Esophagus squamous epithelium (tissue), 5 donors: ENCODE measurements around the gene RAB17. TPM values are rescaled to one million over a fixed set of nuclear protein-coding genes. Genes with fewer than 3 reads are reported as not detected.
A peak's percentile ranks its signal among the peaks of the same experiment; 100 is the strongest.

Experiments
- DNase-seq: peaks from one replicate; lab custom pipeline; 2025; lab: John Stamatoyannopoulos, UW
- H3K27ac ChIP-seq, 4 donors: fragments of 200-600 bp; sonication (generic); one replicate each; pipeline ENCODE4 v1.5.1; 2016 to 2019; ENCODE audit warnings: mild to moderate bottlenecking in 1 of 4
- H3K27me3 ChIP-seq, 4 donors: fragments of 200-600 bp; sonication (generic); 1 replicate in 3 of 4; 2 replicates in 1 of 4; pipeline versions ENCODE4 v1.5.1 to v1.6.0; 2017 to 2021; ENCODE audit warnings: antibody characterized with exemption in 1 of 4
- H3K36me3 ChIP-seq, 3 donors: fragments of 200-600 bp; sonication (generic); one replicate each; pipeline ENCODE4 v1.5.1; 2016 to 2019
- H3K4me1 ChIP-seq, 3 donors: fragments of 200-600 bp; sonication (generic); one replicate each; pipeline ENCODE4 v1.5.1; 2017 to 2019
- H3K4me3 ChIP-seq, 4 donors: fragments of 200-600 bp; sonication (generic); 1 replicate in 3 of 4; 2 replicates in 1 of 4; pipeline ENCODE4 v1.5.1; 2016 to 2019; ENCODE audit warnings: mild to moderate bottlenecking in 2 of 4, moderate library complexity in 1 of 4
- H3K9me3 ChIP-seq, 3 donors: fragments of 200-600 bp; sonication (generic); one replicate each; pipeline ENCODE4 v1.5.1; 2016 to 2019
- CTCF ChIP-seq, 6 experiments: fragments of 450-650 bp in 4 of 6; fragments of 200-600 bp in 2 of 6; sonication (generic) in 2 of 6; IDR thresholded peaks; one replicate each; pipeline ENCODE4 v1.5.1; 2016 to 2019; ENCODE audit warnings: antibody characterized with exemption in 6 of 6, mild to moderate bottlenecking in 4 of 6, moderate library complexity in 4 of 6
- POLR2A ChIP-seq, 4 donors: fragments of 450-650 bp; IDR thresholded peaks; one replicate each; pipeline ENCODE4 v1.6.1; 2017; ENCODE audit warnings: antibody characterized with exemption in 4 of 4, mild to moderate bottlenecking in 4 of 4, moderate library complexity in 3 of 4
- WGBS, 2 donors: methylation state at CpG; one replicate each; pipeline ENCODE4 v1.1.5; 2018; 5-methylcytosine and 5-hydroxymethylcytosine counted together
- intact Hi-C: fragments of 100-400 bp; cut with DNase I; formaldehyde crosslinking; loops from one replicate; pipeline ENCODE4 v1.15.0; 2022
- total RNA-seq, 4 donors: library from RNA; depleted of rRNA; stranded (reverse); fragments of >200 nt; gene quantifications; one replicate each; pipeline ENCODE4 v1.1.0, GENCODE V29; 2016
- donor health status: DM: yes; HTN: yes; CAD: no.

The RAB17 gene
- total RNA-seq, 4 donors from 2014 or later, result 2.0 to 11.1 (median 6.4) TPM

GRCh38 chr2:237603049-237603717, 12.6 kb upstream of the RAB17 start:
- H3K36me3 ChIP-seq, result no peaks in the 10 kb centered on the region
- no peaks in the 10 kb centered on the region for H3K9me3 ChIP-seq
- H3K4me3 ChIP-seq, result peak overlapping the region in 1 of 4 donors; percentile 18
- H3K4me1 ChIP-seq, result peaks cover 0 to 34% (median 8%) of the 10 kb centered on the region in 3 donors
- H3K27ac ChIP-seq, result peak overlapping the region in 3 of 4 donors; percentile 45 to 70 (median 69)
- intact Hi-C loops, result no loop called here
- no peaks in the 10 kb centered on the region for H3K27me3 ChIP-seq
- TF ChIP-seq CTCF (IDR thresholded peaks at IDR 0.05) (no peak), POLR2A (IDR thresholded peaks at IDR 0.05) (no peak)
- 72 to 83% methylated on average over 12 to 13 of the region's 13 CpGs for WGBS, 2 donors
- no peak for DNase-seq

GRCh38 chr2:237602409-237602808, 11.9 kb upstream of the RAB17 start:
- Histone ChIP-seq H3K9me3 (no peaks in the 10 kb centered on the region), H3K36me3 (no peaks in the 10 kb centered on the region), H3K4me3 (no peak overlapping the region), H3K27me3 (no peaks in the 10 kb centered on the region), H3K4me1 (peaks cover 0 to 34% (median 8%) of the 10 kb centered on the region in 3 donors), H3K27ac (no peak overlapping the region)
- TF ChIP-seq POLR2A (IDR thresholded peaks at IDR 0.05) (no peak), CTCF (IDR thresholded peaks at IDR 0.05) (no peak)
- no peak for DNase-seq
- WGBS, 2 donors, result 89 to 90% methylated on average over 7 of the region's 7 CpGs
- intact Hi-C loops, result no loop called here

- Histone ChIP-seq H3K36me3 (no peaks in the 10 kb centered on the region), H3K4me3 (no peak overlapping the region), H3K4me1 (peaks cover 0 to 34% (median 8%) of the 10 kb centered on the region in 3 donors), H3K27me3 (no peaks in the 10 kb centered on the region), H3K27ac (no peak overlapping the region), H3K9me3 (no peaks in the 10 kb centered on the region)
- DNase-seq, result no peak
- intact Hi-C loops, result no loop called here
- TF ChIP-seq POLR2A (IDR thresholded peaks at IDR 0.05) (no peak), CTCF (IDR thresholded peaks at IDR 0.05) (no peak)
- WGBS, 2 donors, result 81 to 91% methylated on average over 3 to 14 of the region's 14 CpGs
Observed at GRCh38 chr2:237601453-237602116, 11.1 kb upstream of the RAB17 start.

- H3K27me3 ChIP-seq, result no peaks in the 10 kb centered on the region
- intact Hi-C loops, result no loop called here
- no peaks in the 10 kb centered on the region for H3K9me3 ChIP-seq
- peak overlapping the region; percentile 24 to 83 (median 69) for H3K27ac ChIP-seq
- TF ChIP-seq POLR2A (IDR thresholded peaks at IDR 0.05), result no peak
- peak in 1 of 6 experiments; percentile 3 for TF ChIP-seq CTCF (IDR thresholded peaks at IDR 0.05)
- H3K36me3 ChIP-seq, result no peaks in the 10 kb centered on the region
- WGBS, 2 donors, result 29 to 45% methylated on average over 5 to 11 of the region's 16 CpGs
- peaks cover 0 to 39% (median 8%) of the 10 kb centered on the region in 3 donors for H3K4me1 ChIP-seq
- no peak for DNase-seq
- H3K4me3 ChIP-seq, result peak overlapping the region in 3 of 4 donors; percentile 18 to 22 (median 20)
Observed at GRCh38 chr2:237600205-237600846, 9.8 kb upstream of the RAB17 start.
